Thyroid gland (tissue), 4 donors: ENCODE measurements around the gene DMGDH.

Experiments used
- CTCF ChIP-seq, 6 experiments: fragments of 200-600 bp in 3 of 6; fragments of 450-650 bp in 3 of 6; sonication (generic) in 3 of 6; IDR thresholded peaks; one replicate each; pipeline ENCODE4 v1.5.1; 2016 to 2019; ENCODE audit warnings: antibody characterized with exemption in 6 of 6, mild to moderate bottlenecking in 2 of 6, inconsistent platforms in 1 of 6, moderate library complexity in 1 of 6
- POLR2A ChIP-seq, 2 donors: fragments of 450-650 bp; IDR thresholded peaks; one replicate each; pipeline ENCODE4 v1.6.1; 2017; ENCODE audit warnings: antibody characterized with exemption in 2 of 2, mild to moderate bottlenecking in 2 of 2, moderate library complexity in 1 of 2

GRCh38 chr5:79005936-79006631 is 63.4 kb downstream of the DMGDH start:
- no peak for TF ChIP-seq CTCF (IDR thresholded peaks at IDR 0.05)
- TF ChIP-seq POLR2A (IDR thresholded peaks at IDR 0.05), result no peak
